OCI-LY1 (cell line): Measurements from ENCODE around the gene LRRC32.

Experiments
- H2AFZ ChIP-seq: fragments of 200-600 bp; sonication (generic), shearing (Covaris generic); 2 replicates; pipeline ENCODE4 v1.6.0; 2014; ENCODE audit warnings: antibody characterized with exemption, mild to moderate bottlenecking, low read length
- H3F3A ChIP-seq: fragments of 200-600 bp; sonication (generic), shearing (Covaris generic); 2 replicates; pipeline ENCODE4 v1.6.0; 2014; ENCODE audit warnings: mild to moderate bottlenecking, antibody characterized with exemption, low read length, moderate library complexity; ENCODE audit not compliant: insufficient read depth
- H3K27ac ChIP-seq: fragments of 200-600 bp; sonication (generic); 2 replicates; pipeline ENCODE4 v1.5.1; 2014; ENCODE audit warnings: low read length, mixed run types, mild to moderate bottlenecking, low read depth; ENCODE audit not compliant: poor library complexity, severe bottlenecking
- H3K27me3 ChIP-seq: fragments of 200-600 bp; sonication (generic); 2 replicates; pipeline ENCODE4 v1.6.0; 2014; ENCODE audit warnings: antibody characterized with exemption, mild to moderate bottlenecking, low read length, moderate library complexity; ENCODE audit not compliant: insufficient read depth
- H3K36me3 ChIP-seq: fragments of 200-600 bp; sonication (generic); 2 replicates; pipeline ENCODE4 v1.6.1; 2014; ENCODE audit warnings: mild to moderate bottlenecking, antibody characterized with exemption, low read length, moderate library complexity, mixed read lengths; ENCODE audit not compliant: insufficient read depth
- H3K4me1 ChIP-seq: fragments of 200-600 bp; sonication (generic); 2 replicates; pipeline ENCODE4 v1.5.1; 2014; ENCODE audit warnings: mild to moderate bottlenecking, low read length, moderate library complexity; ENCODE audit not compliant: insufficient read depth, severe bottlenecking
- H3K4me2 ChIP-seq: fragments of 200-600 bp; sonication (generic), shearing (Covaris generic); 2 replicates; pipeline ENCODE4 v1.6.1; 2014; ENCODE audit warnings: low read length
- H3K4me3 ChIP-seq: fragments of 200-600 bp; sonication (generic); 2 replicates; pipeline ENCODE4 v1.5.1; 2014; ENCODE audit warnings: low read length, low read depth, mild to moderate bottlenecking, mixed read lengths; ENCODE audit not compliant: poor library complexity, severe bottlenecking
- H3K79me2 ChIP-seq: fragments of 200-600 bp; shearing (Covaris generic); 2 replicates; pipeline ENCODE4 v1.6.1; 2016; ENCODE audit warnings: mixed run types, low read length, mixed read lengths; ENCODE audit not compliant: insufficient read depth
- H3K9ac ChIP-seq: fragments of 200-600 bp; sonication (generic), shearing (Covaris generic); 2 replicates; pipeline ENCODE4 v1.6.1; 2014; ENCODE audit warnings: mild to moderate bottlenecking, low read length, mixed read lengths
- H3K9me2 ChIP-seq: fragments of 200-600 bp; sonication (generic), shearing (Covaris generic); 2 replicates; pipeline ENCODE4 v1.6.1; 2014; ENCODE audit warnings: low read depth, mild to moderate bottlenecking, low read length, mixed read lengths
- H3K9me3 ChIP-seq: fragments of 200-600 bp; shearing (Covaris generic); 2 replicates; pipeline ENCODE4 v1.6.1; 2014; ENCODE audit warnings: low read length, mixed read lengths
- H4K20me1 ChIP-seq: fragments of 200-600 bp; sonication (generic), shearing (Covaris generic); 2 replicates; pipeline ENCODE4 v1.6.0; 2016; ENCODE audit warnings: mild to moderate bottlenecking, low read length; ENCODE audit not compliant: insufficient read depth
- CTCF ChIP-seq: fragments of 200-600 bp; sonication (generic), shearing (Covaris generic); IDR thresholded peaks from 2 replicates; pipeline ENCODE4 v1.5.1; 2017; ENCODE audit warnings: mild to moderate bottlenecking, antibody characterized with exemption, low read length, moderate library complexity, mixed read lengths
- EZH2 ChIP-seq: fragments of 200-600 bp; sonication (generic), shearing (Covaris generic); IDR thresholded peaks from 2 replicates; pipeline ENCODE4 v1.8.0; 2017; ENCODE audit warnings: borderline replicate concordance, mixed run types, mild to moderate bottlenecking, antibody characterized with exemption, low read length, moderate library complexity, mixed read lengths

Gene LRRC32

GRCh38 chr11:76678321-76678720, 7.8 kb upstream of the LRRC32 start:
- H3K4me1 ChIP-seq, result peaks cover 36% of the 10 kb centered on the region
- no peaks in the 10 kb centered on the region for H3K9me2 ChIP-seq
- H3K79me2 ChIP-seq, result no peaks in the 10 kb centered on the region
- no peaks in the 10 kb centered on the region for H3K36me3 ChIP-seq
- H3K9me3 ChIP-seq, result no peaks in the 10 kb centered on the region
- no peak overlapping the region for H2AFZ ChIP-seq
- TF ChIP-seq EZH2 (no peak), CTCF (no peak)
- H3F3A ChIP-seq, result no peaks in the 10 kb centered on the region
- no peaks in the 10 kb centered on the region for H4K20me1 ChIP-seq
- H3K9ac ChIP-seq, result no peak overlapping the region
- H3K4me2 ChIP-seq, result no peak overlapping the region
- no peaks in the 10 kb centered on the region; the same call in 1 of the 2 replicates for H3K27me3 ChIP-seq
- no peak overlapping the region for H3K27ac ChIP-seq
- H3K4me3 ChIP-seq, result no peak overlapping the region

GRCh38 chr11:76677458-76677765, 6.9 kb upstream of the LRRC32 start:
- H3K36me3 ChIP-seq, result no peaks in the 10 kb centered on the region
- H3K79me2 ChIP-seq, result no peaks in the 10 kb centered on the region
- no peak overlapping the region for H3K9ac ChIP-seq
- no peak overlapping the region for H3K27ac ChIP-seq
- H3K4me2 ChIP-seq, result no peak overlapping the region
- H2AFZ ChIP-seq, result no peak overlapping the region
- no peaks in the 10 kb centered on the region for H3K9me2 ChIP-seq
- H3F3A ChIP-seq, result no peaks in the 10 kb centered on the region
- no peaks in the 10 kb centered on the region for H4K20me1 ChIP-seq
- no peaks in the 10 kb centered on the region; the same call in 1 of the 2 replicates for H3K27me3 ChIP-seq
- H3K4me3 ChIP-seq, result no peak overlapping the region
- H3K4me1 ChIP-seq, result peaks cover 45% of the 10 kb centered on the region
- TF ChIP-seq EZH2 (no peak), CTCF (no peak)
- H3K9me3 ChIP-seq, result no peaks in the 10 kb centered on the region

GRCh38 chr11:76676636-76677457, 6.3 kb upstream of the LRRC32 start:
- no peak overlapping the region for H3K27ac ChIP-seq
- no peak overlapping the region for H3K9ac ChIP-seq
- H3K4me2 ChIP-seq, result no peak overlapping the region
- no peaks in the 10 kb centered on the region for H3F3A ChIP-seq
- H3K4me1 ChIP-seq, result peaks cover 50% of the 10 kb centered on the region
- no peaks in the 10 kb centered on the region for H3K9me2 ChIP-seq
- H3K4me3 ChIP-seq, result no peak overlapping the region
- H4K20me1 ChIP-seq, result no peaks in the 10 kb centered on the region
- H3K79me2 ChIP-seq, result no peaks in the 10 kb centered on the region
- H3K36me3 ChIP-seq, result no peaks in the 10 kb centered on the region
- H2AFZ ChIP-seq, result no peak overlapping the region
- no peaks in the 10 kb centered on the region; the same call in 1 of the 2 replicates for H3K27me3 ChIP-seq
- no peak for TF ChIP-seq CTCF
- no peak for TF ChIP-seq EZH2
- no peaks in the 10 kb centered on the region for H3K9me3 ChIP-seq
